IPS-15b (cell line): ENCODE results near the gene CDHR1.

ENCODE experiments used
- H3K27me3 ChIP-seq: one replicate; pipeline ENCODE4 v1.6.1; 2013; ENCODE audit warnings: low read length; ENCODE audit not compliant: control insufficient read depth, insufficient read depth
- H3K36me3 ChIP-seq: one replicate; pipeline ENCODE4 v1.6.1; 2013; ENCODE audit warnings: low read length; ENCODE audit not compliant: control insufficient read depth, insufficient read depth
- H3K4me1 ChIP-seq: one replicate; pipeline ENCODE4 v1.6.1; 2013; ENCODE audit warnings: mild to moderate bottlenecking, low read length; ENCODE audit not compliant: control insufficient read depth, insufficient read depth
- H3K4me3 ChIP-seq: one replicate; pipeline ENCODE4 v1.5.1; 2013; ENCODE audit warnings: low read depth, low read length
- H3K9ac ChIP-seq: one replicate; pipeline ENCODE4 v1.6.1; 2013; ENCODE audit warnings: low read depth, mild to moderate bottlenecking, low read length
- H3K9me3 ChIP-seq: one replicate; pipeline ENCODE4 v1.6.1; 2013; ENCODE audit warnings: mild to moderate bottlenecking, low read length; ENCODE audit not compliant: control insufficient read depth, insufficient read depth

Gene CDHR1

DNA sequence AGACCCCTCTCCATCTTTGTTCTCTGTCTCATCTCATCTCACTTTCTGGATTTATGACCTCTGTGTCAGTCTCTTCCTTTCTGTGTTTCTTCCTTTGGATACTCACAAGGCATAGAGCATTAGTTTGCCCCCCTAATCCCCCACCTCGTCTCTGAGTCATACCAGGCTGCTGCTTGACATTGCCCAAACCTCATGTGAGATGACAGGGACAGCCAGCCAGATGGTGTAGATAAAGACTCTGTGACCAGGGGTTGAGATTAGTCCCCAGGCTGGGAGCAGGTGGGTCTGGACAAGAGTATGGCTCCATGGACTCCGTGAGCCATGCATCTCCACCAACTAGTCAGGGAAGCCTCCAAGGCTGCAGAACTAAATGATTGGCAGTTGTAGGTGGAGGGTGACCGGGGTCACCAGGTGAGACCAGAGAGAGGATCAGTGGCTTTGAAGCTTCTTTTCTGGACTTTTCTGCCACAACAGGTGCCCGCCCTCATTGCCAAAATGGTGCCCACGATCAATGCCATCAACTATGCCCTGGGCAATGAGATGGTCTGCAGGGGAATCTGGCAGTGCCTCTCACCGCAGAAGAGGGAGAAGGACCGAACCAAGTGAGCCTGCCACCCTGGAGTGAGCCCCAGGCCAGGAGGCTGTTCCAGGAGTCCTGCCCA, 63.8 kb downstream of the CDHR1 start:
- no peaks in the 10 kb centered on the region for H3K4me1 ChIP-seq
- H3K9me3 ChIP-seq: no peaks in the 10 kb centered on the region
- no peak overlapping the region for H3K4me3 ChIP-seq
- H3K27me3 ChIP-seq: peaks cover 8% of the 10 kb centered on the region
- no peak overlapping the region for H3K9ac ChIP-seq
- no peaks in the 10 kb centered on the region for H3K36me3 ChIP-seq

DNA sequence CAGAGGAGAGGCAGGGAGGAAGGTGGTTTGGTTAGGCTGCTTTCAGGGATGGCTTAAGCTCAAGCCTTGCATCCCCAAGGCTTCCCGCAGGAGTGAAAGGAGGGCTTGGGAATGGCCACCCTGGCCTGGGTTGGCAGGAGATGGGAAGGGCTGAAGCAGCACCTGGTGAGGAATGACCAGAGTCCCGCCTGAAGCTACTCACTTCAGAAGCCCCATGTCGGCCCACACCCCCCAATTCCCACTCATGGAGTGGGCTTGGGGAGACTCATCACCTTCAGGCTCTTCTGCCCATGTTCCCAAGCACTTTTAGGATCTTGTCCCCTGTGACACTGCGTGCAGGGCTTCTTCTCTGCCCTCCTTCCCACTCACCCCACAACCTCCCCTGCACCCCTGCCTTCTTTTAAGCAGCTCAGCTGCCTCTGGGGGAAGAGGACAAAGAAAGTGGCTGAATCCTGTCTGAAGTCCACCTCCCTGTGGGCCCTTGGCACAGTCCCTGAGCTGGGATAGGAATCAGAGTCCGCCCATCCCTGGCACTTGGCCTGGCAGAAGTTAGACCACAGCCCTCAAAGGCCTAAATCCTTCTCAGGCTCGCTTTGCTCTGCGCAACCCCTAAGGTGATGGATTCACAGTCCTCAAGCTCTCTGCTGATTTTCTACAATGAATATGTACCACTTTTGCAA, 67.0 kb downstream of the CDHR1 start:
- no peak overlapping the region for H3K4me3 ChIP-seq
- no peaks in the 10 kb centered on the region for H3K9me3 ChIP-seq
- no peaks in the 10 kb centered on the region for H3K4me1 ChIP-seq
- H3K27me3 ChIP-seq: peaks cover 14% of the 10 kb centered on the region
- H3K36me3 ChIP-seq: no peaks in the 10 kb centered on the region
- H3K9ac ChIP-seq: no peak overlapping the region

GRCh38 chr10:84262190-84262956, 68.0 kb downstream of the CDHR1 start:
- Histone ChIP-seq H3K27me3 (peaks cover 8% of the 10 kb centered on the region), H3K9ac (no peak overlapping the region), H3K9me3 (no peaks in the 10 kb centered on the region), H3K4me3 (no peak overlapping the region), H3K36me3 (no peaks in the 10 kb centered on the region), H3K4me1 (no peaks in the 10 kb centered on the region)

DNA sequence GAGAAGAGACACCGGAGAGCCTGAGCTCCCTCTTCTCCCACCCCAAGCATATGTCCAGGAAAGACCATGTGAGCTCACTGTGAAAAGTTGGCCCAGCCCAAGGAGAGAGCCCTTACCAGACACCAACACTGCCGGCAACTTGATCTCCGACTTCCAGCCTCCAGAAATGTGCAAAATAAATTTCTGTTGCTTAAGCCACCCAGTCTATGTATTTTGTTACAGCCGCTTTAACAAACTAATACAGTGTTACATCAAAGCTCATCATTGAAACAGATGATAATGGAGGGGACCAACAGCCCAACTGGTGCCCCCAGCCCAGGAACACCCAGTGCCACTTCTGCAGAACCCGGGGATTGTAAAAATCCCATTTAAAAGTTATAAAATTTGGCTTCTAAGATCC, 69.4 kb downstream of the CDHR1 start:
- Histone ChIP-seq H3K36me3 (no peaks in the 10 kb centered on the region), H3K9me3 (no peaks in the 10 kb centered on the region), H3K4me1 (no peaks in the 10 kb centered on the region), H3K27me3 (peaks cover 8% of the 10 kb centered on the region), H3K4me3 (no peak overlapping the region), H3K9ac (no peak overlapping the region)

- Histone ChIP-seq H3K4me3 (no peak overlapping the region), H3K27me3 (peaks cover 8% of the 10 kb centered on the region), H3K4me1 (no peaks in the 10 kb centered on the region), H3K9me3 (no peaks in the 10 kb centered on the region), H3K36me3 (no peaks in the 10 kb centered on the region), H3K9ac (no peak overlapping the region)
Observed at GRCh38 chr10:84264611-84265141, 70.3 kb downstream of the CDHR1 start.

DNA sequence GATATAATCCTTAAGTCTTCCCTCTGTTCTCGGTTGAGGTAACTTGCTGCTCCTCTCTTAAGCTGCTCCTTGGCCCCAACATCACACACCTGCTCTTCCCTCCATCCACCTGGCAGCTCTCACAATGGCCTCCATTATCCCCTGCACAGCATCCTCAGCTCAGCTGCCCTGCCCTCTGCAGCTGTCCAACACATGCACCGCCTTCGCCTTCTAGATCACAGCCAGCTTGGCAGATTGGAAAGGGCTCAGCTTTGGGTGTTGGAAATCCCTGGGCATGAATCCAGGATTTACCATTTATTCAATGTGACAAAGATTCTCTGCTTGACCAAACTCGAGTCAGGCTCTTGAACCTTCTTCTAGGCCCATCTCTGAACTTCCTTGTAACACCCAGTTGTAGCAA, 71.1 kb downstream of the CDHR1 start:
- H3K9me3 ChIP-seq: no peaks in the 10 kb centered on the region
- peaks cover 8% of the 10 kb centered on the region for H3K27me3 ChIP-seq
- H3K36me3 ChIP-seq: no peaks in the 10 kb centered on the region
- H3K4me3 ChIP-seq: no peak overlapping the region
- H3K4me1 ChIP-seq: no peaks in the 10 kb centered on the region
- H3K9ac ChIP-seq: no peak overlapping the region

DNA sequence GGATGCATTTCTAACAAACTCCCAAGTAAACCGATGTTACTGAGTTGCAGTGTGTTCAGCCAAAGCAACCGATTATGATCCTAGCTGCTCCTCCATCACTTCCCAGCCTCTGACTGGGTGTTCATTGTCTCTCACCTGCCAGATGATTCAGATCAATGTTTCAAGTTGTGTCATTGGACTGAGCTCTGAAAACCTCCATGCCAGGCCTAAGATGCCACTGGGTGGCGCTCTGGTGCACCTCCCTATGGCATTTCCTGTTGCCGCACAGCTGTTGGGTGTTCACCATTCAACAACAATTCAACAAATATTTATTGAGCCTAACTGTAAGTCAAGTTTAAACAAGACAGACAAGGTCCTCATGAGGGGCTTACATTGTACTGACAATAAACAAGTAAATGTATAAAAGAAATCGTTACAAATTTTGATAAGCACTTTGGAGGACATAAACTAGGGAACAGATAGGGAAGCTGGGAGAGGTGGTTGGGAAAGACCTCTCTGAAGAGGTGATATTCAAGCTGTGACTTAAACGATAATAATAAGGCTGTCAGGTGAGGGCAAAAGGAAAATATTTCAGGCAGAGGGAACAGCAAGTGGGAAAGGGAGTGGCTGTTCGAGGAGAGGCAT, 73.3 kb downstream of the CDHR1 start:
- no peaks in the 10 kb centered on the region for H3K36me3 ChIP-seq
- H3K9me3 ChIP-seq: no peaks in the 10 kb centered on the region
- H3K27me3 ChIP-seq: peaks cover 8% of the 10 kb centered on the region
- no peaks in the 10 kb centered on the region for H3K4me1 ChIP-seq
- no peak overlapping the region for H3K9ac ChIP-seq
- no peak overlapping the region for H3K4me3 ChIP-seq

GRCh38 chr10:84269162-84269561, 74.8 kb downstream of the CDHR1 start:
- no peak overlapping the region for H3K4me3 ChIP-seq
- H3K4me1 ChIP-seq: no peaks in the 10 kb centered on the region
- H3K9ac ChIP-seq: no peak overlapping the region
- H3K9me3 ChIP-seq: no peaks in the 10 kb centered on the region
- H3K36me3 ChIP-seq: no peaks in the 10 kb centered on the region
- peaks cover 8% of the 10 kb centered on the region for H3K27me3 ChIP-seq
